NB4 (cell line): ENCODE data around the gene CNTN5.

Experiments
- MAX ChIP-seq: IDR thresholded peaks from 2 replicates; pipeline ENCODE4 v1.6.1; 2011; ENCODE audit warnings: low read depth, low read length
- MYC ChIP-seq: IDR thresholded peaks from 2 replicates; pipeline ENCODE4 v1.6.1; 2011; ENCODE audit warnings: low read depth, low read length
- POLR2A ChIP-seq: IDR thresholded peaks from 2 replicates; pipeline ENCODE4 v1.6.1; 2011; ENCODE audit warnings: mild to moderate bottlenecking; ENCODE audit not compliant: insufficient read length; ENCODE audit errors: extremely low read depth
- TF ChIP-seq, protein P1 (sequence below): IDR thresholded peaks from one replicate; pipeline ENCODE4 v1.5.1; 2012; ENCODE audit warnings: low read depth, low read length

DNA sequence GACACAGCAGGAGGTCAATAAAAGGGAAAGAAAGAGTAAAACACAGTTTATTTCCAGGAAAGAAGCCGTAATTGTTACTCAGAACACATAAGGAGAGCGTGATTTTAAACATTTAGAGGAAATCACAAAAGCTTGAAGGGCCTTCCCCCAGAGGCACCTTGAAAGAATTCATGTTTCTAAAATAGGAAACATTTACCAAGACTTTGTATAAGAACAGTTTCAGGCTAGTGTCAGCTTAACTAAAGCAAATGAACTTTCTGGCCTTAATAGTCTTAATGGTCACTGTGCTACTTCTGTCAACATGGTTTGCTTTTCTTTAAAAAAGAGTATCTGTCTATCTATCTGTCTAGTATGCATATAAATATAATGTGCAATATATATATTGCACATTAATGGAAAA, 208.8 kb downstream of the CNTN5 start:
- no peak for TF ChIP-seq POLR2A
- TF ChIP-seq, protein P1, sequence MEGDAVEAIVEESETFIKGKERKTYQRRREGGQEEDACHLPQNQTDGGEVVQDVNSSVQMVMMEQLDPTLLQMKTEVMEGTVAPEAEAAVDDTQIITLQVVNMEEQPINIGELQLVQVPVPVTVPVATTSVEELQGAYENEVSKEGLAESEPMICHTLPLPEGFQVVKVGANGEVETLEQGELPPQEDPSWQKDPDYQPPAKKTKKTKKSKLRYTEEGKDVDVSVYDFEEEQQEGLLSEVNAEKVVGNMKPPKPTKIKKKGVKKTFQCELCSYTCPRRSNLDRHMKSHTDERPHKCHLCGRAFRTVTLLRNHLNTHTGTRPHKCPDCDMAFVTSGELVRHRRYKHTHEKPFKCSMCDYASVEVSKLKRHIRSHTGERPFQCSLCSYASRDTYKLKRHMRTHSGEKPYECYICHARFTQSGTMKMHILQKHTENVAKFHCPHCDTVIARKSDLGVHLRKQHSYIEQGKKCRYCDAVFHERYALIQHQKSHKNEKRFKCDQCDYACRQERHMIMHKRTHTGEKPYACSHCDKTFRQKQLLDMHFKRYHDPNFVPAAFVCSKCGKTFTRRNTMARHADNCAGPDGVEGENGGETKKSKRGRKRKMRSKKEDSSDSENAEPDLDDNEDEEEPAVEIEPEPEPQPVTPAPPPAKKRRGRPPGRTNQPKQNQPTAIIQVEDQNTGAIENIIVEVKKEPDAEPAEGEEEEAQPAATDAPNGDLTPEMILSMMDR, result no peak
- TF ChIP-seq MYC, result no peak
- TF ChIP-seq MAX, result no peak
